Skin of body (tissue), 2 donors: ENCODE results near the gene ANXA7. TPM values are rescaled to one million over a fixed set of nuclear protein-coding genes. Genes with fewer than 3 reads are reported as not detected.

Experiments used
- DNase-seq: peaks from one replicate; lab custom pipeline; 2025; lab: John Stamatoyannopoulos, UW
- total RNA-seq: library from RNA; depleted of rRNA; stranded (reverse); fragments of >200 nt; gene quantifications from one replicate; pipeline ENCODE4 v1.2.3, GENCODE V29; 2014

Gene ANXA7
- total RNA-seq = 47.4 TPM

- peak; percentile 85 for DNase-seq
Measured at GRCh38 chr10:73413528-73414229, at the start of gene ANXA7. Gene ANXA7, minus strand, starts transcription at chr10:73414058. Its CDS starts 13,202 bp downstream, at chr10:73400856.

GRCh38 chr10:73460897-73461296 lies 47.0 kb upstream of the ANXA7 start:
- no peak for DNase-seq

- no peak for DNase-seq
Measured at GRCh38 chr10:73459683-73460314, 45.9 kb upstream of the ANXA7 start.

- DNase-seq = no peak
Measured at GRCh38 chr10:73456187-73456890, 42.5 kb upstream of the ANXA7 start.

GRCh38 chr10:73449113-73449512 lies 35.3 kb upstream of the ANXA7 start:
- no peak for DNase-seq

- DNase-seq = no peak
Measured at GRCh38 chr10:73448384-73448783, 34.5 kb upstream of the ANXA7 start.

- DNase-seq = no peak
Measured at GRCh38 chr10:73446926-73447325, 33.1 kb upstream of the ANXA7 start.

- no peak for DNase-seq
Measured at GRCh38 chr10:73444457-73444856, 30.6 kb upstream of the ANXA7 start.

GRCh38 chr10:73439605-73440312 lies 25.9 kb upstream of the ANXA7 start:
- DNase-seq = no peak

- no peak for DNase-seq
Measured at GRCh38 chr10:73439055-73439454, 25.2 kb upstream of the ANXA7 start.

- no peak for DNase-seq
Measured at GRCh38 chr10:73433538-73433867, 19.6 kb upstream of the ANXA7 start, which contains the start of gene MSS51. Gene MSS51, minus strand, starts transcription at chr10:73433561. Its CDS starts 5,277 bp downstream, at chr10:73428284.

GRCh38 chr10:73432646-73433537 lies 19.0 kb upstream of the ANXA7 start:
- no peak for DNase-seq

GRCh38 chr10:73426318-73426717 lies 12.5 kb upstream of the ANXA7 start:
- DNase-seq = no peak

GRCh38 chr10:73424478-73424877 lies 10.6 kb upstream of the ANXA7 start:
- DNase-seq = no peak

GRCh38 chr10:73423309-73423708 lies 9.5 kb upstream of the ANXA7 start:
- DNase-seq = no peak

GRCh38 chr10:73416571-73416970 lies 2.7 kb upstream of the ANXA7 start:
- no peak for DNase-seq

GRCh38 chr10:73414230-73414945 lies 530 bp upstream of the ANXA7 start:
- DNase-seq = peak; percentile 8

- peak; percentile 57 for DNase-seq
Measured at GRCh38 chr10:73413108-73413527, 740 bp downstream of the ANXA7 start.

- no peak for DNase-seq
Measured at GRCh38 chr10:73410897-73411296, 3.0 kb downstream of the ANXA7 start.

- DNase-seq = no peak
Measured at GRCh38 chr10:73408978-73409521, 4.8 kb downstream of the ANXA7 start.
